NCI-H226 (cell line): ENCODE measurements around the gene GMPPB.
"Not testable (repeated sequence)": the region's sequence is repeated elsewhere in the genome, so short reads cannot be mapped to it uniquely, and the experiment has no call there.

Experiments
- DNase-seq: peaks from one replicate; pipeline ENCODE4 v3.0.0-alpha.2; 2015

Gene GMPPB

GRCh38 chr3:49689046-49689907, 34.5 kb downstream of the GMPPB start, which contains the start of the genes MST1 and RNF123:
Gene MST1, minus strand, starts transcription at chr3:49689474. Its CDS starts 783 bp downstream, at chr3:49688691.
Gene RNF123, plus strand, starts transcription at chr3:49689557. Its CDS starts 1,609 bp downstream, at chr3:49691166.
- peak; percentile 86 for DNase-seq

DNA sequence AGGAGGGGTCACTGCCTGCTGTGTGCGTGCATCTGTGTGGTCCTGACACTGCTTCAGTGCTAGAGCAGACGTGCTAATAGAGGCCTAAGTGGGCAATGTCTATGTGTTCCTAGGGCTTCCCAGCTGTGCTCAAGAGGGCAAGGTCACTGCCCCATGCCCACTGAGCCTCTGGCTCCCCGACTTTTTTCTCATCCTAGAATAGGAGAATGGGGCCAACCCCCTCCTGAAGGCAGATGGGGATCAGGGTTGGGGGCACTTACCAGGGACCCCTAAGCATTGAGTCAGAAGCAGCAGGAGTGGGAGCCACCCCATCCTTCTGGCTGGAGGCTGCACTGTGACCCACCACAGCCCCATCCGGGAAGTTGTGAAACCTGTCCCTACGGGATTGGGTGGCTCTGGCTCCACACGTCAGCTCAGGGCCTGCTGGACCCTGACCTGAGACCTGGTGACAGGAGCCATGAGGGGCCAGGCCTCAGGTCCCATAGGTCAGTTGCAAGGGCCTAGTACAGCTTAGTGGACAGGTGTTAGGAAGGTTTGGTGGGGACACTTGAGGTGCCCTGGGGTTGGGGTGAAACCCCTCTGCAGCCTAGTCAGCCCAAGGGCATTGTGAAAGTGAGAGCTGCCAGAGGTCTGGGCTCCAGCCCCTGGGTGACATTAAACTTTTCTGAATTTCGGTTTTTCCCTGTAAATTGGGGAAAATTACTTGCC, 35.3 kb downstream of the GMPPB start:
- DNase-seq = not testable (repeated sequence)

DNA sequence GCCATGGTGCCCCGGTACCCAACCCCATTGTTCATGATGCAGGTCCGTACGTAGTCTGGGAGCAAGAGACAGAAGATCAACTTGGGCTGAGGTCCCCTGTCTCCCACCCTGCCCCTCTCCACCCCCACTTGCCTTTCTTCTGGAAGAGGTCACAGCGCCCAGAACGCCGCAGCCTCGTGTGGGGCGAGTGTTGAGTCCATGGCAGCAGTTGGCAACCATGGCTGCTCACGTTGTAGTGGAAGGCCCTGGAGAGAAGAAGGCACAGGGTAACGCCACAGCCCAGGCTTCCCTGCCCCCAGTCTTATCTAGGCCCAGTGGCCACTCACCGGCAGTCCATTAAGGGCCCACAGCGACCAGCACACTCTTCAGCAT, 36.3 kb downstream of the GMPPB start:
- DNase-seq = not testable (repeated sequence)

GRCh38 chr3:49686769-49687423, 36.9 kb downstream of the GMPPB start:
- not testable (repeated sequence) for DNase-seq

- not testable (repeated sequence) for DNase-seq
Observed at GRCh38 chr3:49686346-49686745, 37.4 kb downstream of the GMPPB start.

- not testable (repeated sequence) for DNase-seq
Observed at GRCh38 chr3:49685846-49686245, 37.9 kb downstream of the GMPPB start.

DNA sequence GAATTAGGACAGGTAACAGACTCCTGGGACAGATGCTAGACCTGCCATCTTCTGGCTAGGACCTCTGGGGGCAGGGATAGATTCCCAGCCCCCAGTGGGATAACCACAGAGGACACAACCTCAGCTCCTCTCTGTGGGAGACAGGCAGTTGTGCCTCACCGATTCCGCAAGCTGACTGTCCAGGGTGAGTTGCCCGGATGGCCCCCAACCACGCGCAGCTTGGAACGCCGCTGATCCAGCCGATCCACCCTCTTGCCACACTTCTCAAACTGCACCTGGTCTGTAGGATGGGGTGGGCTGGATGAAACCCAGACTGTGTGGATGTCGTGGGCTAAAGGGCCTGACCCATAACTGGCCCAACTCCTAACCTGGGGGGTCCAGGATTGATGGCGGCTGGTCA, 38.6 kb downstream of the GMPPB start:
- not testable (repeated sequence) for DNase-seq

DNA sequence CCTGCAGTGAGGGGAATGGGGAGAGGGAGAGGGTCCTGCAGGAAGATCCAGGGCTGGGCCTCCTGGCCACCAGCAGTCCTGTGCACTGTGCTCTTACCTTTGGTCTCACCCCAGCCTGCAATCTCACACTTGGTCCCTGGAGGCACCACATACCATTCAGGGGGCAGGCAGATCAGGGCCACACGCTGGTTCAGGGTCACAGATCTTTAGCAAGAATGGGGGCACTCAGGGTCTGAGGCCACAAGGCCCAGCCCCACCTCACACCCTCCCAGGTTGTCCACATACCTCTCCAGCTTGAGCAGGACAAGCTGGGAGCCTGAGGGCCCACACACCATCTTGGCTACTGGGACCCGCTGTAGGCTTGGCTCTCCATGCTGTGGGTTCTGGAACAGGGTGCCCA, 39.3 kb downstream of the GMPPB start:
- not testable (repeated sequence) for DNase-seq

DNA sequence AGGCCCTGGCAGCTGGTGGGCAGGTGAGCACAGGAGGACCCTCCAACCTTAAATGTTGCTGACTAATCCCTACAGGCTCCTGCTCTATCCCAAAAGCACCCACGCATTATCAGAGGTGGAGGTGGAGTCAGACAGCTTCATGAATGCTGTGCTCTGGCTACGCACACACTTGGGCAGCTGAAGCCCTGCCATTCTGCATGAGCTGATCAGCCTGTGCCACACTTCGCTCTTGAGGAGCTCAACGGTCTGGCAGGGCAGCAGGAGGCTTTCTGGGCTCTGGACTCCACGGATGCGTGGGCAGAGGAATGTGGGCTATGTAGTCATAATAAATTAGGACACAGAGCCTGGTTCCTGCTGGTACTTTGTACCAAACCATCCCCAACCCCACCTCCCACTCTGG, 40.6 kb downstream of the GMPPB start:
- DNase-seq = peak; percentile 60

- DNase-seq = no peak
Observed at GRCh38 chr3:49681543-49681942, 42.2 kb downstream of the GMPPB start.

GRCh38 chr3:49681232-49681522, 42.6 kb downstream of the GMPPB start:
- no peak for DNase-seq

GRCh38 chr3:49680493-49681231, 43.1 kb downstream of the GMPPB start:
- no peak for DNase-seq

GRCh38 chr3:49675912-49676311, 47.8 kb downstream of the GMPPB start:
- no peak for DNase-seq

- DNase-seq = no peak
Observed at GRCh38 chr3:49674497-49674983, 49.2 kb downstream of the GMPPB start.

DNA sequence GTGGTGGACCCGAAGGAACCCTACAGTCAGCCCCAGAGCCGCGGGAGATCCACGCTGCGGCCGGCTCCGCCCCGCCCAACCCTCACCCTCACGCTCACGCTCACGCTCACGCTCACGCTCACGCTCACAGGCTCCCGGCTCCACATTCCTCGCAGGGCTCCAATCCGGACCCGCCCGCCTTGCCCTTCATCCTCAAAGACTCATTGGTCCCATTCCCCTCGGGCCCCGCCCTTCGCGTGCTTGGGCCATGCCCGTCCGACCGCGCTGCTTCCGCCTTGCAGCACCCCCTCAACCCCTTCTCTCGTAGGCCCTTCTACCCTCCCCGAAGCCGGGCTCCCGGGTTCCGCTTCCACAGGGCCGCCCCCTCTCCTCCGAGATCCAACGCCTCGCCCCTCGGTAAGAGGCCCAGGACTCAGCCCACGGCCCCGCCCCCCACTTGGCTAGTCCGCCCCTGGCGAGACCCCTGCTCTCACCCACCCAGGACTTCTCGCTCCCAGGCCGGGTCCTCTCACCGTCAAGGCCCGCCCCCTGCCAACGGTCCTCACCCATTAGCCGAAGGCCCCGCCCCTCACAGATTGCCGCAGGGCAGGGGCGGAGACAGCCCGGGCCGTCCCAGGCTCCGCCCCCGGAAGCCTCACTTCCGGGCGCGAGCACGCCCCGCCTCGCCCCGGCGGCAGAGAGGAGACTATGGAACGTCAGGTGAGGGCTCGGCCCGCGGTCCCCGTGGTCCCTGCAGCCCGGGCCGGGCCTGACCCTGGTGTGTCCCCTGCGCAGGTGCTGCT, 49.8 kb downstream of the GMPPB start, which contains the start of gene APEH:
Gene APEH (plus strand): TSS at position 637 of the 782 bp plus-strand sequence. CDS start 51 bp downstream, at position 688.
- peak; percentile 99 for DNase-seq

GRCh38 chr3:49673121-49673714, 50.5 kb downstream of the GMPPB start:
- DNase-seq = peak; percentile 61

DNA sequence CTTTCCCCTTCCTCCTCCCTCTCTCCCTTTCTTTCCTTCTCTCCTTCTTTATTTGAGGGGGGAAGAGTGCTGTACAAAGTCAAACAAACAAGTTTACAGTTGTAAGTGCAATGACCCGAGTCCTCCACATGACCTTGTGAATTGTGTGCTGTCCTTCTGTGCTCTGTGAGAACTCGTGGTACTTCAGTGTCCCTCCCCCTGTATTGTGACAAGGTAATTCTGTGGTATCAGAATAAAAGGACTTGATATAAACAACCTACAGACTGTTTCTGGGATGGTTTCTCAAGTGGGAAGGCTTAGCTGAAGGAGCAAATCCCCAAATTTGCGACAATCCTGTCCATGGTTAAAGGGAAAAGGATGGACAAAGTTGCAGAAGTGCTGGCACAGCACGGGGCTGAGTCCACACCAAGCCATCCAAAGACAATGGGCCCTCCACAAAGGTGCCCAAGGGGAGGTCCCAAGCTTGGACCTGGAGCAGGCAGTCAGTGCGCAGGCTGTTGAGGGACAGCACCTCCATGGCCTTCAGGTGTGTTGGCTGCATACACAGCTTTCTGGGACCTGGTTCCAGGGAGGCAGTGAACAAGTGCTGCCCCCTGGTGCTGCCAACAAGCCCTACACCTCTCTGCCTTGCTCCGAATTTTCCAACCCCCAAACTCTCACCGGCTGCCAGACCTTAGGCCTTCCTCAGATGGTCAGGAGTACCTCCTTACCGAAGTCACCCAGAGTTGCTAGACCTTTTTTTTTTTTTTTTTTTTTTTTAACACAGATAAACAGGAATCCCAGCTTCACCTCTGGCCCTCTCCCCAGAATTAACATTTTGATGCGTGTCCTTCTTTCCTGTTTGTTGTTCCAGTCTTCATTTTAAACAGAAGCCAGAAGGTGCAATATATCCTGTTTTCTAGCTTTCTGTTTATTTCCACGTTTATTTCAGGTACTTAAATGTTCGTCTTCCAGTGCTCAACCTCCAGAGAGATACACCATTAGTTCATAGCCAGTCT, 52.2 kb downstream of the GMPPB start:
- DNase-seq = peak; percentile 37

DNA sequence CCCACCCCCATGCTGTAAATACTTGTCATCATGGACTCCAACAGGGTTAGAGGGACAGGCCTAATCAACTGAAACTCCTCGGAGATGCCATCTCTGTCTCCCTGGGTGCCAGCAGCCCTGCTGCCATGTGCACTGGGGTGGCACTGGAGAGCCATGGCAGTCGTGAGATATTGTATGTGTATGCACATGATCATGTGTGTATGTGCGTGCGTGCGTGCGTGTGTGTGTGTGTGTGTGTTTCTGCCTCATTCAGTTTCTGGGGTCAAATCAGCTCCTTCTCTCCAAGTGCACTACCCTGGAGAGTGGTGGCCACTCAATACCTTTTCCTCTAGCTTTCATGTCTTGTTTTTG, 52.8 kb downstream of the GMPPB start:
- DNase-seq = no peak
